Measurements from ENCODE around the gene IMP4. TPM values are rescaled to one million over a fixed set of nuclear protein-coding genes. Genes with fewer than 3 reads are reported as not detected.

Gene IMP4
- total RNA-seq, 2 experiments from 2014 or later: 71.1 to 75.2 TPM

GRCh38 chr2:130339885-130340745 is 2.6 kb upstream of the IMP4 start:
- H3K36me3 Mint-ChIP-seq (ENCODE audit: low read depth): peaks cover 31% of the 10 kb centered on the region
- no peaks in the 10 kb centered on the region for H3K9me3 Mint-ChIP-seq
- ChIA-PET CTCF (interaction anchor here (3.9 to 4.5 kb wide), 2 partner anchors 13 to 33 kb away, joined by 20 to 32 read pairs; no protein-coding TSS in a partner anchor), POLR2A (interaction anchor here (0.5 kb wide), 1 partner anchor 170 kb away, joined by 3 read pairs; no protein-coding TSS in a partner anchor)
- DNase-seq: no peak
- peaks cover 44% of the 10 kb centered on the region for H3K4me1 Mint-ChIP-seq
- no peaks in the 10 kb centered on the region for H3K27me3 Mint-ChIP-seq
- H3K27ac Mint-ChIP-seq: peak overlapping the region; percentile 62
- H3K4me3 Mint-ChIP-seq: peak overlapping the region; percentile 22

- H3K36me3 Mint-ChIP-seq (ENCODE audit: low read depth): peaks cover 45% of the 10 kb centered on the region
- ChIA-PET CTCF (interaction anchor here (0.8 to 4.5 kb wide), 8 partner anchors 9 to 160 kb away, joined by 3 to 32 read pairs (median 7); partner anchors contain the start of genes MZT2B and SMPD4), POLR2A (interaction anchor here (1.9 kb wide), 1 partner anchor 32 kb away, joined by 10 read pairs; no protein-coding TSS in a partner anchor)
- H3K27me3 Mint-ChIP-seq: no peaks in the 10 kb centered on the region
- H3K4me3 Mint-ChIP-seq: peak overlapping the region; percentile 100
- no peaks in the 10 kb centered on the region for H3K9me3 Mint-ChIP-seq
- peaks cover 50% of the 10 kb centered on the region for H3K4me1 Mint-ChIP-seq
- DNase-seq: peak; percentile 29
- peak overlapping the region; percentile 100 for H3K27ac Mint-ChIP-seq
Measured at GRCh38 chr2:130341562-130342019, 1.1 kb upstream of the IMP4 start.

GRCh38 chr2:130342020-130342532 is 621 bp upstream of the IMP4 start:
- Mint-ChIP-seq H3K27ac (peak overlapping the region; percentile 100), H3K36me3 (ENCODE audit: low read depth) (peaks cover 49% of the 10 kb centered on the region), H3K4me3 (peak overlapping the region; percentile 100), H3K4me1 (peaks cover 47% of the 10 kb centered on the region), H3K9me3 (no peaks in the 10 kb centered on the region), H3K27me3 (no peaks in the 10 kb centered on the region)
- peak; percentile 88 for DNase-seq
- POLR2A ChIA-PET: interaction anchor here (1.9 kb wide), 1 partner anchor 31 kb away, joined by 10 read pairs; no protein-coding TSS in a partner anchor
- CTCF ChIA-PET: interaction anchor here (0.8 to 4.5 kb wide), 11 partner anchors 9 to 160 kb away, joined by 3 to 32 read pairs (median 4); partner anchors contain the start of genes MZT2B and SMPD4

- H3K27ac Mint-ChIP-seq: no peak overlapping the region
- H3K27me3 Mint-ChIP-seq: no peaks in the 10 kb centered on the region
- H3K9me3 Mint-ChIP-seq: no peaks in the 10 kb centered on the region
- POLR2A ChIA-PET: no interaction called here
- CTCF ChIA-PET: interaction anchor here (1.0 to 4.5 kb wide), 2 partner anchors 8 to 163 kb away, joined by 3 to 32 read pairs; partner anchors contain the start of gene SMPD4
- H3K4me3 Mint-ChIP-seq: peak overlapping the region; percentile 100
- H3K36me3 Mint-ChIP-seq (ENCODE audit: low read depth): peaks cover 53% of the 10 kb centered on the region
- DNase-seq: no peak
- H3K4me1 Mint-ChIP-seq: peaks cover 38% of the 10 kb centered on the region
Measured at GRCh38 chr2:130344578-130344977, 1.9 kb downstream of the IMP4 start.

GRCh38 chr2:130345091-130345490 is 2.4 kb downstream of the IMP4 start:
- POLR2A ChIA-PET: no interaction called here
- CTCF ChIA-PET: no interaction called here
- no peak for DNase-seq
- no peaks in the 10 kb centered on the region for H3K9me3 Mint-ChIP-seq
- peaks cover 34% of the 10 kb centered on the region for H3K4me1 Mint-ChIP-seq
- H3K4me3 Mint-ChIP-seq: no peak overlapping the region
- H3K27ac Mint-ChIP-seq: no peak overlapping the region
- peaks cover 48% of the 10 kb centered on the region for H3K36me3 Mint-ChIP-seq (ENCODE audit: low read depth)
- H3K27me3 Mint-ChIP-seq: no peaks in the 10 kb centered on the region

- H3K27me3 Mint-ChIP-seq: no peaks in the 10 kb centered on the region
- DNase-seq: no peak
- H3K36me3 Mint-ChIP-seq (ENCODE audit: low read depth): peaks cover 43% of the 10 kb centered on the region
- no peak overlapping the region for H3K27ac Mint-ChIP-seq
- peaks cover 29% of the 10 kb centered on the region for H3K4me1 Mint-ChIP-seq
- ChIA-PET CTCF (no interaction called here), POLR2A (no interaction called here)
- no peak overlapping the region for H3K4me3 Mint-ChIP-seq
- no peaks in the 10 kb centered on the region for H3K9me3 Mint-ChIP-seq
Measured at GRCh38 chr2:130345611-130346010, 2.9 kb downstream of the IMP4 start.

- no peak for DNase-seq
- no peaks in the 10 kb centered on the region for H3K27me3 Mint-ChIP-seq
- peaks cover 43% of the 10 kb centered on the region for H3K36me3 Mint-ChIP-seq (ENCODE audit: low read depth)
- POLR2A ChIA-PET: no interaction called here
- H3K4me3 Mint-ChIP-seq: no peak overlapping the region
- CTCF ChIA-PET: interaction anchor here (2.1 kb wide), 1 partner anchor 23 kb away, joined by 4 read pairs; no protein-coding TSS in a partner anchor
- no peak overlapping the region for H3K27ac Mint-ChIP-seq
- H3K9me3 Mint-ChIP-seq: no peaks in the 10 kb centered on the region
- peaks cover 25% of the 10 kb centered on the region for H3K4me1 Mint-ChIP-seq
Measured at GRCh38 chr2:130346041-130346740, 3.5 kb downstream of the IMP4 start.

- no peak for DNase-seq
- Mint-ChIP-seq H3K9me3 (no peaks in the 10 kb centered on the region), H3K36me3 (ENCODE audit: low read depth) (peaks cover 41% of the 10 kb centered on the region), H3K27me3 (no peaks in the 10 kb centered on the region), H3K4me3 (no peak overlapping the region), H3K4me1 (peaks cover 22% of the 10 kb centered on the region), H3K27ac (no peak overlapping the region)
- POLR2A ChIA-PET: no interaction called here
- CTCF ChIA-PET: interaction anchor here (2.1 kb wide), 1 partner anchor 22 kb away, joined by 4 read pairs; no protein-coding TSS in a partner anchor
Measured at GRCh38 chr2:130346741-130347066, 4.0 kb downstream of the IMP4 start.

- Mint-ChIP-seq H3K4me3 (no peak overlapping the region), H3K27ac (no peak overlapping the region), H3K4me1 (peaks cover 24% of the 10 kb centered on the region), H3K27me3 (no peaks in the 10 kb centered on the region), H3K9me3 (no peaks in the 10 kb centered on the region), H3K36me3 (ENCODE audit: low read depth) (peaks cover 41% of the 10 kb centered on the region)
- CTCF ChIA-PET: interaction anchor here (2.1 kb wide), 1 partner anchor 22 kb away, joined by 4 read pairs; no protein-coding TSS in a partner anchor
- no peak for DNase-seq
- POLR2A ChIA-PET: no interaction called here
Measured at GRCh38 chr2:130347220-130347925, 4.7 kb downstream of the IMP4 start.

GRCh38 chr2:130349174-130349573 is 6.5 kb downstream of the IMP4 start:
- Mint-ChIP-seq H3K4me3 (no peak overlapping the region), H3K9me3 (no peaks in the 10 kb centered on the region), H3K27ac (no peak overlapping the region), H3K36me3 (ENCODE audit: low read depth) (peaks cover 41% of the 10 kb centered on the region), H3K27me3 (no peaks in the 10 kb centered on the region), H3K4me1 (peaks cover 18% of the 10 kb centered on the region)
- DNase-seq: no peak
- ChIA-PET CTCF (no interaction called here), POLR2A (no interaction called here)

GRCh38 chr2:130351711-130352110 is 9.0 kb downstream of the IMP4 start:
- Mint-ChIP-seq H3K4me3 (no peak overlapping the region), H3K27ac (no peak overlapping the region), H3K36me3 (ENCODE audit: low read depth) (peaks cover 18% of the 10 kb centered on the region), H3K9me3 (no peaks in the 10 kb centered on the region), H3K4me1 (peaks cover 18% of the 10 kb centered on the region), H3K27me3 (peaks cover 2% of the 10 kb centered on the region)
- DNase-seq: no peak
- CTCF ChIA-PET: interaction anchor here (0.9 to 4.6 kb wide), 2 partner anchors 9 to 21 kb away, joined by 3 to 32 read pairs; partner anchors contain the start of gene IMP4
- POLR2A ChIA-PET: no interaction called here

- no peak overlapping the region for H3K27ac Mint-ChIP-seq
- H3K4me1 Mint-ChIP-seq: peaks cover 19% of the 10 kb centered on the region
- H3K9me3 Mint-ChIP-seq: no peaks in the 10 kb centered on the region
- ChIA-PET POLR2A (interaction anchor here (1.1 kb wide), 1 partner anchor 9 kb away, joined by 5 read pairs; the partner anchor contains the start of gene IMP4), CTCF (interaction anchor here (4.6 kb wide), 1 partner anchor 10 kb away, joined by 32 read pairs; the partner anchor contains the start of gene IMP4)
- peaks cover 3% of the 10 kb centered on the region for H3K27me3 Mint-ChIP-seq
- peaks cover 13% of the 10 kb centered on the region for H3K36me3 Mint-ChIP-seq (ENCODE audit: low read depth)
- no peak overlapping the region for H3K4me3 Mint-ChIP-seq
- no peak for DNase-seq
Measured at GRCh38 chr2:130352237-130352636, 9.5 kb downstream of the IMP4 start.

All from activated CD4-positive, alpha-beta T cell treated with anti-CD3 and anti-CD28 coated beads, Interleukin-2, amount 10 ng/mL, durations not matched to agents 7 days and 5 days (primary cell).